Forelimb muscle (tissue), 1 donor: ENCODE results near the gene UBE2C. TPM values are rescaled to one million over a fixed set of nuclear protein-coding genes. Genes with fewer than 3 reads are reported as not detected.
"Not testable (repeated sequence)": the region's sequence is repeated elsewhere in the genome, so short reads cannot be mapped to it uniquely, and the experiment has no call there.

ENCODE experiments used
- DNase-seq: peaks from one replicate; pipeline ENCODE4 v3.0.0-alpha.2; 2013; ENCODE audit warnings: low read depth
- polyA plus RNA-seq: library from polyadenylated mRNA; unstranded; fragments of 120-200 nt; gene quantifications from one replicate; pipeline ENCODE4 v1.2.1, GENCODE V29; 2013; ENCODE audit not compliant: insufficient read length

UBE2C gene
- polyA plus RNA-seq, result 27.1 TPM

- peak; percentile 99 for DNase-seq
These were observed at the start of gene UBE2C for GRCh38 chr20:45812157-45813005. TSS of gene UBE2C (plus strand) at chr20:45812644. CDS start at chr20:45812696, 52 bp downstream.

- not testable (repeated sequence) for DNase-seq
These were observed 47.7 kb upstream of the UBE2C start for GRCh38 chr20:45764618-45765282.

- no peak for DNase-seq
These were observed 47.1 kb upstream of the UBE2C start for GRCh38 chr20:45765307-45765875.

GRCh38 chr20:45765980-45766379 is 46.5 kb upstream of the UBE2C start:
- no peak for DNase-seq

GRCh38 chr20:45768479-45768878 is 44.0 kb upstream of the UBE2C start:
- no peak for DNase-seq

GRCh38 chr20:45771182-45771759 is 41.2 kb upstream of the UBE2C start:
- peak; percentile 61 for DNase-seq

GRCh38 chr20:45772693-45773092 is 39.8 kb upstream of the UBE2C start:
- DNase-seq, result no peak

GRCh38 chr20:45774945-45775344 is 37.5 kb upstream of the UBE2C start:
- DNase-seq, result no peak

- no peak for DNase-seq
These were observed 37.0 kb upstream of the UBE2C start for GRCh38 chr20:45775411-45775810.

GRCh38 chr20:45776931-45777330 is 35.5 kb upstream of the UBE2C start:
- no peak for DNase-seq

GRCh38 chr20:45779011-45779915 is 33.2 kb upstream of the UBE2C start:
- DNase-seq, result peak; percentile 74

GRCh38 chr20:45780159-45780558 is 32.3 kb upstream of the UBE2C start:
- no peak for DNase-seq

- no peak for DNase-seq
These were observed 31.0 kb upstream of the UBE2C start for GRCh38 chr20:45781391-45781931.

GRCh38 chr20:45782890-45783289 is 29.6 kb upstream of the UBE2C start:
- no peak for DNase-seq

GRCh38 chr20:45783656-45784294 is 28.7 kb upstream of the UBE2C start:
- DNase-seq, result no peak

- DNase-seq, result no peak
These were observed 24.1 kb upstream of the UBE2C start for GRCh38 chr20:45788351-45788750.

- no peak for DNase-seq
These were observed 19.9 kb upstream of the UBE2C start for GRCh38 chr20:45792317-45793118.

- DNase-seq, result no peak
These were observed 15.9 kb upstream of the UBE2C start for GRCh38 chr20:45796337-45797065.

GRCh38 chr20:45797510-45797909 is 14.9 kb upstream of the UBE2C start:
- not testable (repeated sequence) for DNase-seq
